Chondrocyte (in vitro differentiated cells): ENCODE measurements around the gene FBLN5. TPM values are rescaled to one million over a fixed set of nuclear protein-coding genes. Genes with fewer than 3 reads are reported as not detected.

Experiments used
- DNase-seq: peaks from one replicate; pipeline ENCODE4 v3.0.0; 2021; ENCODE audit warnings: mixed read lengths, low spot score
- H3K27ac Mint-ChIP-seq: one replicate; pipeline ENCODE4 v1.8.0; 2021; ENCODE audit warnings: mild to moderate bottlenecking, moderate library complexity, mixed read lengths; ENCODE audit not compliant: unreplicated experiment
- H3K27me3 Mint-ChIP-seq: 2 replicates; pipeline ENCODE4 v1.8.0; 2021; ENCODE audit warnings: low read depth, mixed read lengths
- H3K36me3 Mint-ChIP-seq: 2 replicates; pipeline ENCODE4 v1.8.0; 2021; ENCODE audit warnings: low read depth, mixed read lengths
- H3K4me1 Mint-ChIP-seq: 2 replicates; pipeline ENCODE4 v1.8.0; 2021; ENCODE audit warnings: low read depth, mild to moderate bottlenecking, mixed read lengths
- H3K4me3 Mint-ChIP-seq: one replicate; pipeline ENCODE4 v1.8.0; 2021; ENCODE audit warnings: mild to moderate bottlenecking, moderate library complexity, mixed read lengths; ENCODE audit not compliant: unreplicated experiment
- H3K9me3 Mint-ChIP-seq: 2 replicates; pipeline ENCODE4 v1.8.0; 2021; ENCODE audit warnings: low read depth, mixed read lengths
- total RNA-seq: library from RNA; stranded (reverse); gene quantifications from 3 replicates; pipeline ENCODE4 v1.2.1, GENCODE V29; 2021
- TF ChIP-seq, protein P1 (sequence below): fragments of 200-600 bp; sonication (generic); IDR thresholded peaks from 2 replicates; pipeline ENCODE4 v1.5.0; 2021; ENCODE audit warnings: antibody characterized with exemption, mild to moderate bottlenecking, moderate library complexity

The FBLN5 gene
- total RNA-seq, 1 donor from 2014 or later: 1,232 TPM

DNA sequence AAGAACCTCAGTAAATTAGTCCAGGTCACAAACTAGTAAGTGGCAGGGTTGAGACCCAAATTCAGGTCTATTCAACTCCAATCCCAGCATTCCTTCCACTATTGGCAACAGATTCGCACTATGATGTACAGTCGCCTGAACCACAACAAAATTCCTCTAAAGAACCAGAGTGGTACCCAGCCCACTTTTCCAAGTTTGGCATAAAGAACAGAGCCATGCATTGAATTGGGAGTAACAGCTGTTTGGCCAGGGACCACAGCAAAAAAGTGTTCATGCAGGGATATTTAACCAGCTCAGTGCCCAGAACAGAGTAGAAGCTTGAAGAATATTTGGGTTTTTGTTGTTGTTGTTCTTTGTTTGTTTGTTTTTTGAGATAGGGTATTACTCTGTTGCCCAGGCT is 89.9 kb downstream of the FBLN5 start:
- H3K27me3 Mint-ChIP-seq: no peaks in the 10 kb centered on the region
- no peak overlapping the region for H3K27ac Mint-ChIP-seq
- no peak for DNase-seq
- no peaks in the 10 kb centered on the region for H3K9me3 Mint-ChIP-seq
- H3K36me3 Mint-ChIP-seq: peaks cover 18% of the 10 kb centered on the region
- TF ChIP-seq, protein P1, sequence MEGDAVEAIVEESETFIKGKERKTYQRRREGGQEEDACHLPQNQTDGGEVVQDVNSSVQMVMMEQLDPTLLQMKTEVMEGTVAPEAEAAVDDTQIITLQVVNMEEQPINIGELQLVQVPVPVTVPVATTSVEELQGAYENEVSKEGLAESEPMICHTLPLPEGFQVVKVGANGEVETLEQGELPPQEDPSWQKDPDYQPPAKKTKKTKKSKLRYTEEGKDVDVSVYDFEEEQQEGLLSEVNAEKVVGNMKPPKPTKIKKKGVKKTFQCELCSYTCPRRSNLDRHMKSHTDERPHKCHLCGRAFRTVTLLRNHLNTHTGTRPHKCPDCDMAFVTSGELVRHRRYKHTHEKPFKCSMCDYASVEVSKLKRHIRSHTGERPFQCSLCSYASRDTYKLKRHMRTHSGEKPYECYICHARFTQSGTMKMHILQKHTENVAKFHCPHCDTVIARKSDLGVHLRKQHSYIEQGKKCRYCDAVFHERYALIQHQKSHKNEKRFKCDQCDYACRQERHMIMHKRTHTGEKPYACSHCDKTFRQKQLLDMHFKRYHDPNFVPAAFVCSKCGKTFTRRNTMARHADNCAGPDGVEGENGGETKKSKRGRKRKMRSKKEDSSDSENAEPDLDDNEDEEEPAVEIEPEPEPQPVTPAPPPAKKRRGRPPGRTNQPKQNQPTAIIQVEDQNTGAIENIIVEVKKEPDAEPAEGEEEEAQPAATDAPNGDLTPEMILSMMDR: no peak
- no peak overlapping the region for H3K4me3 Mint-ChIP-seq
- H3K4me1 Mint-ChIP-seq: peaks cover 52% of the 10 kb centered on the region

DNA sequence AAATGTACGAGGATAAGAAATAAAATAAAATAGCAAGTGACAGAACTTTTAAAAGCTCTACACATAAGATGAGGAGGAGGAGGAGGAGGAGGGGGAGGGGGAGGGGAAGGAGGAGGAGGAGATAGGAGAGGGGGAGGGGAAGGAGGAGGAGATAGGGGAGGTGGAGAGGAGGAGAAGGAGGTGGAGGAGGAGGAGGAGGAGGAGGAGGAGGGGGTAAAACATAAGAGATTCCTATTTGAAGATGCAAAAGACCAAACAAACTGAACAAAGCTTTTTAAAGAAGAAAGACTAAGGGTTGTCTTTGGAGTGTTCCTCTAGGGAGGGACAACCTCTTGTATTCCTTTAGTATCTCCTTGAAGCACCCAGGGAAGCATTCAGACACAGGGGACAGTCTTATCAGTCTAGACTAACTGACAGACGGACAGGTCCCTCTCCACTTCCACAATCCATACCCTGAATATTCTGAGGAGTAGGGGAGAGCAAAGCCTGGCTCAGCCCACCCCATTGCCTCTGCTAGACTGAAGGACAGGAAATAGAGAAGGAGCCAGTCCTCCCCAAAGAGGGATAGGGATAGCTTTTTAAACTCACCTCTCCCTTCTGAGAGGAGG is 93.1 kb downstream of the FBLN5 start:
- Mint-ChIP-seq H3K36me3 (peaks cover 9% of the 10 kb centered on the region), H3K4me1 (peaks cover 43% of the 10 kb centered on the region), H3K9me3 (no peaks in the 10 kb centered on the region), H3K27me3 (no peaks in the 10 kb centered on the region), H3K4me3 (no peak overlapping the region), H3K27ac (no peak overlapping the region)
- DNase-seq: no peak
- TF ChIP-seq, protein P1: no peak

- no peak overlapping the region for H3K27ac Mint-ChIP-seq
- H3K4me1 Mint-ChIP-seq: peaks cover 27% of the 10 kb centered on the region
- no peak overlapping the region for H3K4me3 Mint-ChIP-seq
- TF ChIP-seq, protein P1: no peak
- H3K27me3 Mint-ChIP-seq: no peaks in the 10 kb centered on the region
- no peaks in the 10 kb centered on the region for H3K9me3 Mint-ChIP-seq
- H3K36me3 Mint-ChIP-seq: peaks cover 11% of the 10 kb centered on the region
- no peak for DNase-seq
Observed at GRCh38 chr14:91851563-91851962, 95.9 kb downstream of the FBLN5 start.

DNA sequence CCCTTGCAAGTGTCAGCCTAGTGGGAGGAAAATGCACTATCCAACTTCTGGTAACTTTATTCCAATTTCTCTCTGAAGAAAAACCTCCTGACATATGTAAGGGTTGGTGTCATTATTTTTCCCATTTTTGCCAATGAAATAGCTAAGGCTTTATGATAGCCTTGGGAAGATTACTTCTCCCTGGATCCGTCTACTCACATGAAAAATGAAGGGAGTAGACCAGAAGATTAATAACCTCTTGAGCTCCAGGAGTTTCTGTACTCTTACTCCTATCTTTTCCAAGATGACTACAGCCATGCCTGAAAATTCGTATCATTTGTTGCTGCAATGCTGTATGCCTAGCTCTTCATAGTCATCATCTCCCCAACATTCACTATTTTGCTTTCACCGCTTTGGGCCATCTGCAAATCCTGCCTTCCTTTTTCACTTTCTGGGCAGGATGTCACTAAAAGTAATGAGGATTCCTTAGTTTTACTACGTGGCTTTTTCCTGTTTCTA is 98.9 kb downstream of the FBLN5 start:
- H3K4me1 Mint-ChIP-seq: peaks cover 7% of the 10 kb centered on the region
- no peak overlapping the region for H3K27ac Mint-ChIP-seq
- TF ChIP-seq, protein P1: no peak
- H3K36me3 Mint-ChIP-seq: peaks cover 9% of the 10 kb centered on the region
- DNase-seq: no peak
- no peak overlapping the region for H3K4me3 Mint-ChIP-seq
- H3K27me3 Mint-ChIP-seq: no peaks in the 10 kb centered on the region
- no peaks in the 10 kb centered on the region for H3K9me3 Mint-ChIP-seq

- Mint-ChIP-seq H3K9me3 (no peaks in the 10 kb centered on the region), H3K27me3 (no peaks in the 10 kb centered on the region), H3K4me1 (peaks cover 7% of the 10 kb centered on the region), H3K36me3 (peaks cover 9% of the 10 kb centered on the region), H3K4me3 (no peak overlapping the region), H3K27ac (no peak overlapping the region)
- DNase-seq: no peak
- TF ChIP-seq, protein P1: no peak
Observed at GRCh38 chr14:91847693-91848092, 99.8 kb downstream of the FBLN5 start.
